ENCODE results near the gene WBP2. TPM values are rescaled to one million over a fixed set of nuclear protein-coding genes. Genes with fewer than 3 reads are reported as not detected.

The WBP2 gene
- total and polyA plus RNA-seq, 2 of the 8 experiments (the other 6 are each of a cell fraction or from before 2014, with no cell fraction given), result 48.2 to 71.2 TPM

- TF ChIP-seq ATF3 (IDR thresholded peaks at IDR 0.05; ENCODE audit: insufficient read depth, low read depth, low read length), result no peak
- TF ChIP-seq SP4 (IDR thresholded peaks at IDR 0.05; ENCODE audit: low read length), result no peak
- no peak for TF ChIP-seq KDM5A (IDR thresholded peaks at IDR 0.05; ENCODE audit: low read length)
- TF ChIP-seq RNF2 (IDR thresholded peaks at IDR 0.05; ENCODE audit: borderline replicate concordance, low read depth, low read length, missing control alignments, poor library complexity, severe bottlenecking), result no peak
- peak; percentile 47 for TF ChIP-seq KDM4A (IDR thresholded peaks at IDR 0.05; ENCODE audit: low read depth, low read length, severe bottlenecking)
- no peak for TF ChIP-seq TAF7 (optimal IDR thresholded peaks at IDR 0.05; ENCODE audit: borderline replicate concordance, low read depth, low read length)
- no peak for TF ChIP-seq TEAD4 (IDR thresholded peaks at IDR 0.05; ENCODE audit: low read depth, low read length)
- TF ChIP-seq, protein P1, sequence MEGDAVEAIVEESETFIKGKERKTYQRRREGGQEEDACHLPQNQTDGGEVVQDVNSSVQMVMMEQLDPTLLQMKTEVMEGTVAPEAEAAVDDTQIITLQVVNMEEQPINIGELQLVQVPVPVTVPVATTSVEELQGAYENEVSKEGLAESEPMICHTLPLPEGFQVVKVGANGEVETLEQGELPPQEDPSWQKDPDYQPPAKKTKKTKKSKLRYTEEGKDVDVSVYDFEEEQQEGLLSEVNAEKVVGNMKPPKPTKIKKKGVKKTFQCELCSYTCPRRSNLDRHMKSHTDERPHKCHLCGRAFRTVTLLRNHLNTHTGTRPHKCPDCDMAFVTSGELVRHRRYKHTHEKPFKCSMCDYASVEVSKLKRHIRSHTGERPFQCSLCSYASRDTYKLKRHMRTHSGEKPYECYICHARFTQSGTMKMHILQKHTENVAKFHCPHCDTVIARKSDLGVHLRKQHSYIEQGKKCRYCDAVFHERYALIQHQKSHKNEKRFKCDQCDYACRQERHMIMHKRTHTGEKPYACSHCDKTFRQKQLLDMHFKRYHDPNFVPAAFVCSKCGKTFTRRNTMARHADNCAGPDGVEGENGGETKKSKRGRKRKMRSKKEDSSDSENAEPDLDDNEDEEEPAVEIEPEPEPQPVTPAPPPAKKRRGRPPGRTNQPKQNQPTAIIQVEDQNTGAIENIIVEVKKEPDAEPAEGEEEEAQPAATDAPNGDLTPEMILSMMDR (IDR thresholded peaks at IDR 0.05; ENCODE audit: control extremely low read depth in 1 of 3, insufficient read depth in 1 of 3, low read depth in 1 of 3, low read length in 3 of 3), result peak in 2 of 3 experiments; percentile 48 to 61; a peak in 3 of 4 replicates
- TF ChIP-seq SIX5 (IDR thresholded peaks at IDR 0.05; ENCODE audit: low read depth, low read length), result no peak
- peak; percentile 60 for TF ChIP-seq MAX (IDR thresholded peaks at IDR 0.05)
- TF ChIP-seq MAFK (IDR thresholded peaks at IDR 0.05; ENCODE audit: low read depth, low read length), result no peak
- TF ChIP-seq BACH1 (IDR thresholded peaks at IDR 0.05; ENCODE audit: low read length), result no peak
- no peak for TF ChIP-seq EZH2 (IDR thresholded peaks at IDR 0.05; ENCODE audit: low read depth, low read length, severe bottlenecking)
- TF ChIP-seq RAD21 (IDR thresholded peaks at IDR 0.05 in 1 of 2, conservative IDR thresholded peaks at IDR 0.05 in 1 of 2; ENCODE audit: low read depth in 2 of 2, low read length in 2 of 2), result peak in 1 of 2 experiments; percentile 38; a peak in 1 of 4 replicates
- TF ChIP-seq CTBP2 (IDR thresholded peaks at IDR 0.05; ENCODE audit: borderline replicate concordance, insufficient read depth, insufficient read length, low read length), result no peak
- TF ChIP-seq CHD1 (IDR thresholded peaks at IDR 0.05; ENCODE audit: low read depth, low read length), result no peak
- no peak for TF ChIP-seq NRF1 (IDR thresholded peaks at IDR 0.05; ENCODE audit: low read depth, low read length)
These were observed 1.1 kb upstream of the WBP2 start (continued) for GRCh38 chr17:75856062-75856756.
